AG09309 (cell line): ENCODE data around the gene CYP19A1.

Experiments
- DNase-seq: peaks from one replicate; pipeline ENCODE4 v3.0.0-alpha.2; 2010; ENCODE audit warnings: low read depth
- H3K4me3 ChIP-seq: 2 replicates; pipeline ENCODE4 v1.5.1; 2011; ENCODE audit warnings: mild to moderate bottlenecking, low read depth, low read length, moderate library complexity; ENCODE audit not compliant: control insufficient read depth
- TF ChIP-seq, protein P1 (sequence below): IDR thresholded peaks from 2 replicates; pipeline ENCODE4 v1.5.1; 2011; ENCODE audit warnings: mild to moderate bottlenecking, low read depth, low read length, inconsistent platforms; ENCODE audit not compliant: insufficient read depth, control insufficient read depth; ENCODE audit errors: missing control alignments

Gene CYP19A1

GRCh38 chr15:51332206-51333147, 5.9 kb downstream of the CYP19A1 start:
- no peak overlapping the region for H3K4me3 ChIP-seq
- TF ChIP-seq, protein P1, sequence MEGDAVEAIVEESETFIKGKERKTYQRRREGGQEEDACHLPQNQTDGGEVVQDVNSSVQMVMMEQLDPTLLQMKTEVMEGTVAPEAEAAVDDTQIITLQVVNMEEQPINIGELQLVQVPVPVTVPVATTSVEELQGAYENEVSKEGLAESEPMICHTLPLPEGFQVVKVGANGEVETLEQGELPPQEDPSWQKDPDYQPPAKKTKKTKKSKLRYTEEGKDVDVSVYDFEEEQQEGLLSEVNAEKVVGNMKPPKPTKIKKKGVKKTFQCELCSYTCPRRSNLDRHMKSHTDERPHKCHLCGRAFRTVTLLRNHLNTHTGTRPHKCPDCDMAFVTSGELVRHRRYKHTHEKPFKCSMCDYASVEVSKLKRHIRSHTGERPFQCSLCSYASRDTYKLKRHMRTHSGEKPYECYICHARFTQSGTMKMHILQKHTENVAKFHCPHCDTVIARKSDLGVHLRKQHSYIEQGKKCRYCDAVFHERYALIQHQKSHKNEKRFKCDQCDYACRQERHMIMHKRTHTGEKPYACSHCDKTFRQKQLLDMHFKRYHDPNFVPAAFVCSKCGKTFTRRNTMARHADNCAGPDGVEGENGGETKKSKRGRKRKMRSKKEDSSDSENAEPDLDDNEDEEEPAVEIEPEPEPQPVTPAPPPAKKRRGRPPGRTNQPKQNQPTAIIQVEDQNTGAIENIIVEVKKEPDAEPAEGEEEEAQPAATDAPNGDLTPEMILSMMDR, result no peak
- no peak for DNase-seq

- no peak overlapping the region for H3K4me3 ChIP-seq
- no peak for DNase-seq
- TF ChIP-seq, protein P1, result no peak
These were observed 7.3 kb downstream of the CYP19A1 start for GRCh38 chr15:51331141-51331540.

DNA sequence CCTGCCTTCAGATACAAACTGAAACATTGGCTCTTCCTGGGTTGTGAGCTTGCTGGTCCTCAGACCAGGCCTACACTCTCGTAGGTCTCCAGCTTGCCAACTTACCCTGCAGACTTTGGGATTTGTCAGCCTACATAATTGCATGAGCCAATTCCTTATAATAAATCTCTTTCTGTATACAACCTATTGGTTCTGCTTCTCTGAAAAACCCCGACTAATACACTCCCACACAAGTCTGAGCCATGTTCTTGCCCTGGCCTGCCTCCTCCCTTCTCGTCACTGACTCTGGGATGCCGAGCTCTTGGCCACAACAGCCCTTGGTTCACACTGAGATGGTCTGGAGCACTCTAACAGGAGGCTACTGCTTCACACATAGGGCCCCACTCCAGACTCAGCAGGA, 9.5 kb downstream of the CYP19A1 start:
- DNase-seq, result no peak
- TF ChIP-seq, protein P1, result no peak
- no peak overlapping the region for H3K4me3 ChIP-seq

DNA sequence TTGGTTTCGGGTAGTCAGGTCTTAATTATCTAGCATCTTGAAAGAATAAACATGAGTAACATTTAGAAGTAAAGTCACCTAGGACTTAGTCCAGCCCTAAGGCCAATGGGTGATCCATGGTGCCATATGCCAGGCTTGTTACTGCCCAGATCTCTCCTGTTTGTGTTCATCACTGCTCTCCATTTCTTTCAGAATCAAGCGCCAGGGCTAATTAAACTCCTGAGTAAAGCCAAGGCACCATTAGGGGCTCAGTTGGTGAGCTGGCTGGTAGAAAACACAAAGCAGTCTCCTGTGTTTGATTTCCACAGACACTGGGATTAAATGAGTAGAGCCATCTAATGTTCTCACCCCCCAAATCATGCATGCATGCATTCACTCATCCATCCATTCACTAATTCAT, 11.3 kb downstream of the CYP19A1 start:
- H3K4me3 ChIP-seq, result no peak overlapping the region
- TF ChIP-seq, protein P1, result no peak
- no peak for DNase-seq

- DNase-seq, result no peak
- TF ChIP-seq, protein P1, result no peak
- no peak overlapping the region for H3K4me3 ChIP-seq
These were observed 13.2 kb downstream of the CYP19A1 start for GRCh38 chr15:51325167-51325566.

- H3K4me3 ChIP-seq, result no peak overlapping the region
- TF ChIP-seq, protein P1, result no peak
- no peak for DNase-seq
These were observed 14.6 kb downstream of the CYP19A1 start for GRCh38 chr15:51323749-51324148.
